ENCODE measurements around the gene GUSB.
"Not testable (repeated sequence)": the region's sequence is repeated elsewhere in the genome, so short reads cannot be mapped to it uniquely, and the experiment has no call there.

GUSB gene

DNA sequence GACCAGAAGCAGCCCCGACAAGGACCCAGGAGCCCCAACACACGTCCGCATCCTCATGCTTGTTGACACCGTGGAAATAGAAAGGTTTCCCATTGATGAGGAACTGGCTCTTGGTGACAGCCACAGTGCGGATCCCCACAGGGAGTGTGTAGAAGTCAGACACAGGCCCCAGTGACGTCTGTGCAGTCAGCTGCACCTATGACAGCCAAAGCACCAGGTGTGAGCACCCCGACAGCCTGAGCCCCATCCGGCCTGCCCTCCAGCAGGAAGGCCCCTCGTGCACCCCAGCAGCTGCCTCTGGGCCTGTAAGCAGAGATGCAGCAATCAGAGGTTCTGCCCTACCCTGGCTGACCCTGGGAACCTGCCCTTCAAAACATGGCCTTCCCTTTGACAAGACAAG lies 7.1 kb downstream of the GUSB start:
- no peak for DNase-seq

DNA sequence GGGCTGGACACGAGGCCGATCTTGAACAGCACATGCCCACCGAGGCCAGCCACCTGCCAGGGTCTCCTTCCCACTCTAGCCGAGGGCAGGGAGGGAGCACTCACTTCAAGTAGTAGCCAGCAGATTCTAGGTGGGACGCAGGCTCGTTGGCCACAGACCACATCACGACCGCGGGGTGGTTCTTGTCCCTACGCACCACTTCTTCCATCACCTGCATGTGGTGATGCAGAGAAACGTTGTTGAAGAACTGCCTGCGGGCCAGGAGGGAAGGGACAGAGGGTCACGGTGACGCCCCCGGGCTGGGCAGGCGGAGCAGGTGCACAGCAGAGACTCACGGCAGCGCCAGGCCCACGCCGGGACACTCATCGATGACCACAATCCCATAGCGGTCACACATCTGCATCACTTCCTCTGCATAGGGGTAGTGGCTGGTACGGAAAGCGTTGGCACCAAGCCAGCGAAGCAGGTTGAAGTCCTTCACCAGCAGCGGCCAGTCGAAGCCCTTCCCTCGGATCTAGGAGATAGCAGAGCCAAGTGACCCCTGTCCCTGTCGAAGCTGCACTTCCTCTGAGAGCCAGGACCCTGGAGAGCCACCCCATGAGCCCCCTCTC lies 7.7 kb downstream of the GUSB start:
- no peak for DNase-seq

DNA sequence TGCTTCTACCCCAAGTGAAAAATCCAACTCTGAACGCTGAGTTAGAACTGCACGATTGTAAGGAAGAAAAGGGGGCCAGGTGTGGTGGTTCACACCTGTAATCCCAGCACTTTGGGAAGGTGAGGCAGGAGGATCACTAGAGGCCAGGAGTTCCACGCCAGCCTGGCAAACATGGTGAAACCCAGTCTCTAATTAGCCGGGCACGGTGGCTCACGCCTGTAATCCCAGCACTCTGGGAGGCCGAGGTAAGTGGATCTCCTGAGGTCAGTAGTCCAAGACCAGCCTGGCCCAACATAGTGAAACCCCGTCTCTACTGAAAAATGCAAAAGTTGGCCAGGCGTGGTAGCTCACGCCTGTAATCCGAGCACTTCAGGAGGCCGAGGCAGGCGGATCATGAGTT lies 9.0 kb downstream of the GUSB start:
- no peak for DNase-seq

DNA sequence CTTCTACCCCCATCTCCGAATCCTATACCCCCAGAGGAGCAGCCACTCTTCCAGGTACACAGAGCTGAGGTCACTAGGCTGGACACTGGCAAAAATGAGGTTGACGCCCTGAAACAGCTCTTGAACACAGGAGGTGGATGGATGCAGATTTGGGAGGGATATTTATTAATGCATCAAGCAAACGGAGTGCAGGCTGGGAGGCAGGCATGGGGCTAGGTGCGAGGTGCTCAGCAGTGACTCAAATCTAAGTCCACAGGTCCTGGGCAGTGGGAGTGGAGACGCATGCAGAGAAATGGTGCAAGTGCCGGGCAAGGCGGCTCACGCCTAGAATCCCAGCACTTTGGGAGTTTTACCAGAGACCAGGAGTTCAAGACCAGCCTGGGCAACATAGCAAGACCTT lies 11.0 kb downstream of the GUSB start:
- DNase-seq: no peak

DNA sequence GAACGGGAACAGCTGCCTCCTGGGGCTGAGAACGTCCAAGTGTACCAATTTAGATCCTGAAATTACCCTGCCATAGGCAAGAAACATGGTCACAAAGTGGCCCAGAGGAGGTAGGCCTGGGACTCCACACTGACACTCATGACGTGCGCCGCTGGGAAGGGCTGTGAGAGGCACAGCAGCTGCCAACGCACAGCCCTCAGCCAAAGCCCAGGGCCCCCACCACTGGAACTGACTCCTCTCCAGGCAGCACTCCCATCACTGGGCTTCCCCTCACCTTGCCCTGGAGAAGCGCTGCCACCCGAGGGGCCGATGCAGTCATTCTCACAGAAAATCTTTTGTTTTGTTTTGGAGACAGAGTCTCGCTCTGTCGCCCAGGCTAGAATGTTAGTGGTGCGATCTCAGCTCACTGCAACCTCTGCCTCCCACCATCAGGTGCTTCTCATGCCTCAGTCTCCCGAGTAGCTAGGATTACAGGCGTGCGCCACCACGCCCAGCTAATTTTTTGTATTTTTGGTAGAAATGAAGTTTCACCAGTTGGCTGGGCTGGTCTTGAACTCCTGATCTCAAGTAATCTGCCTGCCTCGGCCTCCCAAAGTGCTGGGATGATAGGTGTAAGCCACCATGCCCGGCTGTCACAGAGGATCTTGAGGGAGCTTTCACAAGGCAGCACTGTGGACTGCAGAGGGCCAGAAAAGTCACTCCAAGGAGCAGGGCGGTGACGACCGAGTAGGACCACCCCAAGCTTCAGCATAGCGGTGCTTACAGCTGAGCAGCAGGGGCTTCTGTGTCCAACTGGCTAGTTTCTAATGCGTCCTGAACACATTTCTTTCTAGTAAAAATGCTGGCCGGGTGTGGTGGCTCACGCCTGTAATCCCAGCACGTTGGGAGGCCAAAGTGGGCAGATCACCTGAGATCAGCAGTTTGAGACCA lies 13.5 kb downstream of the GUSB start:
- DNase-seq: no peak

DNA sequence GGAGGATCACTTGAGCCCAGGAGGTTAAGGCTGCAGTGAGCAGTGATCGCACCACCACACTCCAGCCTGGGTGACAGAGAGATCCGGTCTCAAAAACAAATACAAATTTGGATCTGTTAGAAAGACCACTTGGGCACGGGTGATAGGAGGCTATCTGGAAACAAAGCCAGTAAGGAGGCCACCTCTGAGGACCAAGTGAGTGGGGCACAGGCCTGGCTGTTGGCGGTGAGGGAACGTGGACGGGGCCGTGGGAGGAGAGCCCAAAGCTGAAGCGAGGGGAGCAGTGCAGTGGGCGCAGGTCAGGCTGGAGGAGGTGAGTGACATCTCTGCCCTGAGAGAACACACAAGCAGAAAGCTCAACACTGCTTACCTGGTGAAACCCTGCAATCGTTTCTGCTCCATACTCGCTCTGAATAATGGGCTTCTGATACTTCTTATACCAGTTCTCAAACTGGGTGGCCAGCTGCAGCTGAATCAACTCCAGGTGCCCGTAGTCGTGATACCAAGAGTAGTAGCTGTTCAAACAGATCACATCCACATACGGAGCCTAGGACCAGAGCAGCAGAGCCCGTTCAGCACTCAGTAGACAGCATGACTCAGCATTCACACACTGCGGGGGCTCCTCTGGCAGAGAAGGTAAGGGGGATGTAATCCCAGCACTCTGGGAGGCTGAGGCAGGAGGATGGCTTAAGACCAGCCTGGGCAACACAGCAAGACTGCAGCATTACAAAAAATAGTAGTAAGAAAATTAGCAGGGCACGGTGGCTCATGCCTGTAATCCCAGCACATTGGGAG lies 14.5 kb downstream of the GUSB start:
- no peak for DNase-seq

DNA sequence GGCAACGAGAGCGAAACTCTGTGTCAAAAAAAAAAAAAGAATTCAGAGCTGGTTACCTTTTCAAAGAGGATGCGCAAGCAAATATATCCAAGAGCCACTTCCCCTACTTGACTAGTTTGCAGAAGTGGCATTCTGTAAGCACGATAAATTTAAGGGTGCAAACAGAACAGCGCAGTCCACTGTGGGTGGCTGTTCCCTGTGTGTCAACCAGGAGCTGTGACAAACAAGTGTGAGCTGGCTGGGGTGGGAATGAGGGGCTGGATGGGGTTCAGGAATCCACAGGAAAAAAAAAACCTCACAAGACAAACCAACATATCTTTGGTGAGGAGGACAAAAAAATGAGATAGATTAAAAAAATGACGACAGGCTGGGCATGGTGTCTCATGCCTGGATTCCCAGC lies 15.9 kb downstream of the GUSB start:
- no peak for DNase-seq

DNA sequence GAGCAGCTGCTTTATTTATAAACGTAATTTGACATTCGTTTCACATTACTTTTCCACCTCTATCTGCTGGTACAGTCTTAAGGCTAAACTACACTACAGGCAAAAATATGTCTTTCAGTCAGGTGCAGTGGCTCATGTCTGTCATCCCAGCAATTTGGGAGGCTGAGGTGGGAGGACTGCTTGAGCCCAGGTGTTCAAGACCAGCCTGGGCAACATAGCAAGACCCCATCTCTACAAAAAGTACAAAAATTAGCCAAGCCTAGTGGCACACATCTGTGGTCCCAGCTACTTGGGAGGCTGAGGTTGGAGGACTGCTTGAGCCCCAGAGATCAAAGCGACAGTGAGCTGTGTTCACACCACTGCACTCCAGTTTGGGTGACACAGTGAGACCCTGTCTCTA lies 17.3 kb downstream of the GUSB start:
- DNase-seq: not testable (repeated sequence)

DNA sequence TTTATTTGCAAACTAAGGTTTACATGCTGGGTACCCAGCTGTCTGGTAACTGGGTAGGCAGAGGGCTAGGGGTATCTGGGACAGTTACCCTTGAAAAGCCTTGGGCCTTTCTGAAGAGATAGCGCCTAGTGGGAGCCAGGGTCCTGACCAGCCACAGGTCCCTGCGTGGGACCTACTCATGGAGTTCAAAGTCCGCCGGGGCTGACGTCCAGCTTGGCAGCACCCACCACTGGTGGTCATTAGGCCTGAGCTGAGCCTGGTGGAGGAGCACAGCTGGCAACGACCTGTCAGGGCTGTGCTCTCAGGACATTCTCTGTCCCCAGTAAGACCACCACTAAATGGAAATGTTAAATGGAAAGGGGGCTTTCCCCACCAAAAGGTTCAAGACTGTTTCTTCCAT lies 20.0 kb downstream of the GUSB start:
- no peak for DNase-seq

DNA sequence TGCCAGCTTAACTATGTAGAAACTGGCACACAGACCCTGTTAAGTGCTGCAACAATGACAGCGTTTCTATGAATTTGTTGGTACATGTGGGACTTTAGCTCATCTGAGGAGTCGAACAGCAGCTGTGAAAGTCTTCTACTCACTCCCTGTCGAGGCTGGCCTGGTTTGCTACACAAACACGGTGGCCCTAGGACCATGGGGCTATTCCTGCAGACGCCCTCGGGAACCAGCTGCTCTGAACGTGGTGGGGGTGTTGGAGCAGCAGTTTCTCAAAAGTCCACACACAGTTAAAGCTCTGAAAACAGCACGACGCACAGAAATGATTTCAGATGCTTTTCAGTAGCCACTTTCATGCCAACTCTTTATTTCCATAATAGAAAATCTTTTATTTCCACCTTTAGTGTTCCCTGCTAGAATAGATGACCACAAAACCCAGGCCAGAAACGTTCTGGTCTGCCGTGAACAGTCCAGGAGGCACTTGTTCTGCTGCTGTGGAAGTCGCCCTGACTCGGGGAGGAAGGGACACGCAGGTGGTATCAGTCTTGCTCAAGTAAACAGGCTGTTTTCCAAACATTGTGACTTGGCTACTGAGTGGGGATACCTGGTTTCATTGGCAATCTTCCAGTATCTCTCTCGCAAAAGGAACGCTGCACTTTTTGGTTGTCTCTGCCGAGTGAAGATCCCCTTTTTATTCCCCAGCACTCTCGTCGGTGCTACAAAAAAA lies 21.5 kb downstream of the GUSB start:
- no peak for DNase-seq

DNA sequence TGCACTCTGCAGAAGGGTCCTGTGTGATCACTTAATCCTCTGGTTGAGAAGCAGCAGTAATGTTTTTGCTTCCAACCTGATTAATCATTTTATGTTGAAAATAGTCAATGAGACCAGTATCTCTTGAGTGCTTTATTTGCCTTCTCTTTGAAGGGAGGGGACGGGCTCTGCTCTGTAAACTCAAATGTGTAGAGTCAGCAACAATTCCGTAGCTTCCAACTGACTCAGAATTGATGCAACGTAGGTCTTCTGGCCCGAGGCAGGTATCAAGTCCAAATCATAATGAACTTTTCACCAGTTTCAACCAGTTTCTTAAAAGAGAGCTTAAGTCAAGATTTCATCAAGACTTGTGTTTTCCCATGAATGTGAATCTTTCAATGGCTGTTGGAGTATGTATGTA lies 26.3 kb downstream of the GUSB start:
- no peak for DNase-seq

DNA sequence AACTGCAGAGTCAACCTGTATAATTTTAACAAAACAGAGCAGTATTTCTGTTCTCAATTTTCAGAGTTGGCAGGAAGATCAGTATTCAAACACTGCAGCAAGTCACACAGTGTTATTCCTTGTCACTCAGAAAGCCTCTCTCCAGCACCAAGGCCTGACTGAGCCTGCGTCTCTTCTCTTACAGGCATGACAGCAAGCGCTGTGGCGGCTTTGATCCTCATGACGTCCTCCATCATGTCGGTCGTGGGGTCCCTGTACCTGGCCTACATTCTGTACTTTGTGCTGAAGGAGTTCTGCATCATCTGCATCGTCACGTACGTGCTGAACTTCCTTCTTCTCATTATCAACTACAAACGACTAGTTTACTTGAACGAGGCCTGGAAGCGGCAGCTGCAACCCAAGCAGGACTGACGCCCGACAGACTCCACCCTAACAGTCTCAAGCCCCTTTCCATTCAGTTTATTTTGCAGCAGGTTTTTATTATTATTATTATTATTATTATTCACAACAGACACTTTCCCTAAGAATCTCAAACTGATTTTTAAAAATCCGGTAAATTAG lies 28.0 kb downstream of the GUSB start:
- DNase-seq: peak; percentile 64

DNA sequence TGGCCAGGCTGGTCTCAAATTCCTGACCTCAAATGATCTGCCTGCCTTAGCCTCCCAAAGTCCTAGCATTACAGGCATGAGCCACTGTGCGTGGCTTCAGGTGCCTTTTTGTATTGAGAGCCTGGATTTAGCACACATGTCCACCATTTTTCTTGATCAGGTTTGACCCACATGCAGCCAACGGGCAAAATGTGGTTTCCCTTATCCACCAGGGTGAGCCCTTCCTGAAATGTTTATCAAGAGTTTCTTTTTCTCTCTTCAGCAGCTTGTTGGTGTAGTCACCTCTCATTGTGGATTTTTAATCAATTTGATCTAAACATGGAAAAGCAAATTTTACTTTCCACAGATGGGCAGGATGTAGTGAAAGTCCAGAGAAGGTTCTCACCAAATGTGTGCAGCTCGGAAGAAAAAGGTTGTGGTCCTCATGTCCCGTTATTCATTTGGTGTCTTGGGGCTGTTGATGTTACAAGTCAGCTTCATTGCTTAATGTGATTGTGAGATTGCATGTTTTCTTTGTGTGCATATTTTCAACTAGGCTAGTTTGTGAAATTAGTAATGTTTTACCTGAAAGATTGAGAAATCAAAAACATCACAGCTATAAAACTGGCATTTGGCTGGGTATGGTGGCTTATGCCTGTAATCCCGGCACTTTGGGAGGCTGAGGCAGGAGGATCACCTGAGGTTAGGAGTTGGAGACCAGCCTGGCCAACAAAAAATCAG lies 28.9 kb downstream of the GUSB start:
- peak; percentile 91 for DNase-seq

DNA sequence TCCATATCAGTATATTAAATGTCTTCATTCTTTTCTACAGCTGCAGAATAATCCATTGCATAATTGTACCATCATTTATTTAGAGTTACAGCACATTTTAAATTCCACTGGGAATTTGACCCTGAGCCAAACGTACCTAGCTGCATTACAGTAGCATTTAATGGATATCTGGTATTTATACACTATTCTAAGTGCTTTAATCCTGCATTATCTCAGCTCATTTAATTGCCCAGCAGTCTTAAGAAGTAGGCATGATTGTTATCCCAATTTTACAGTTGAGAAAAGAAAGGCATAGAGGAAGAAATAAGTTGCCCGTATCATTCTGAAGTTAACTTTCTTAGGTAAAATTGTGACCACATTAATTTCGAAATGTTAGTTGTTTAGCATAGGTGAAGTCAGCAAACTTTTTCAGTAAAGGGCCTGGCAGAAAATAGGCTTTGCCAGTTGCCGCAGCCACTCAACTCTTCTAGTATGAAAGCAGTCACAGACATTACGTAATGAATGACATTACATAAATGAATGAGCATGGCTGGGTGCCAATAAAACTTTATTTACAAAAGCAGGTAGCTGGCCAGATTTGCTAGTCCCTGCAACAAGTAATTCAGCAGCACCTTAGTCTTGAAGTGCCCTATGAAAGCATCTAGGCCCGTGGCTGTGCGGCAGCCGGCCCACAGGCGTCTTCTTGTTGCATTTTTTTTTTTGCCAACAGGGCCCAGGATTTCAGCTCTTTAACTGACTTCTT lies 30.0 kb downstream of the GUSB start:
- DNase-seq: peak; percentile 66

DNA sequence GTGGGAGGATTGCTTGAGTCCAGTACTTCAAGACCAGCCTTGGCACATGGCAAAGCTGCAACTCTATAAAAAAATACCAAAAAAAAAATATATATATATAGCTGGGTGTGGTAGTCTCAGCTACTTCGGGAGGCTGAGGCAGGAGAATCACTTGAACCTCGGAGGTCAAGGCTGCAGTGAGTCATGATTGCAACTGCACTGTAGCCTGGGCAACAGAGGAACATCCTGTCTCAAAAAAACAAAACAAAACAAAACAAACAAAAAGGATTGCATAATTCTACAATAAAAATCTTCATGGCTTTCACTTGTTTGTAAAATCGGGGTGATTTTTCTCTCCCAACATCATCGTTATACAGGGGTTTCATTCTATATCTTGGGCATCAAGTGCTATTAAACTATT lies 35.1 kb downstream of the GUSB start:
- no peak for DNase-seq

DNA sequence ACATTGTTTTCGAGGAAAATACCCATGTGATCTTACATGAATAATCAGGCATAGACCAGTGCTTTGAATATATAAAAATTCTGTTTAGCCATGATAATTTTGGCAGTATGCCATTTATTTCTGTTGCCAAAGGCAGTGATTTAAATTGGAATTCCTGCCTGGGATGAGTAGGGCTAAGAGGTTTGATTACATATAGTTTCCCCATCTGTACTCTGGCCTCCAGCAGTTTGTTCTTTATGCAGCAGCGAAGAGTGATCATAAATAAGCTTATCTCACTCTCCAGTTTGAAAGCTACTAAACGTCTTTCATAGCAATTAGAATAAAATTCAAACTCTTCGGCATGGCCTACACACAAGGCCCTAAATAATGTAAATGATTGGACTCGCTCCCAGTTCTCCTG lies 36.2 kb downstream of the GUSB start:
- DNase-seq: not testable (repeated sequence)

DNA sequence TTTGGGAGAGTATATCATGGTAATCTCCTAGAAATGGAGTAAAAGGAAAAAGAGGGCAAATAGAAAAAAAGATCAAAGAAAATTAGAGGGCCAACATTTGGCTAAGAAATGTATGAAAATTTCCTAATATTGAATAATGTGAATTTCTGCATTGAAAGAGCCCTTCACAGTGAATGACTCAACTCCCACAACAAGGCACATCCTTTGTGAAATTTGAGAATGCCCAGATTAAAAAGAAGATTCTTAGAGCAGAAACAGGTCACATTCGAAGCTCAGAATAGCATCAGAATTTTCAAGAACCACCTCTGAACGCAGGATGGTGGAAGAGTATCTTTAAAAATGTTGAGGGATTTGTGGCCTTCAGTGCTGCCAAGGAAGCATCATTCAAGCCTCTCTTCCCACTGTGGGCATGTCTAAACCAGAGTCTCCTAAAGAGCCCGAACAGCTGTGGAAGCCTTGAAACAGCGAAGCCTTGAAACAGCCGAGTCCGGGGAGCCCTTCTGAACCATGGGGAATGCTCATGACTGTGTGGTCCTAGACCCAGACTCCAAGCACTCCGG lies 43.6 kb downstream of the GUSB start:
- no peak for DNase-seq

DNA sequence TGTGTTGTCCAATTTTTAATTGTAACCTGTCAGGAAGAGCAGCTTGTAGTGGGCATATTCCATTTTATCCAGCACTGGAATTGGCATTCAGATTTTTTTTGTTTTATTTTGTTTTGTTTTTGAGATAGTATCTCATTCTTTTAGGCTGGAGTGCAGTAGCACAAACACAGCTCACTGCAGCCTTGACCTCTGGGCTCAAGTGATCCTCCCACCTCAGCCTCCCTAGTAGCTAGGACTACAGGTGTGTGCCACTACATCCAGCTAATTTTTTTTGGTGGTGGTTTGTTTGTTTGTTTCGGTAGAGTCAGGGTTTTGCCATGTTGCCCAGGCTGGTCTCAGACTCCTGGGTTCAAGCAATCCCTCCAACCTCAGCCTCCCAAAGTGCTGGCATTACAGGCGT lies 44.7 kb downstream of the GUSB start:
- no peak for DNase-seq

DNA sequence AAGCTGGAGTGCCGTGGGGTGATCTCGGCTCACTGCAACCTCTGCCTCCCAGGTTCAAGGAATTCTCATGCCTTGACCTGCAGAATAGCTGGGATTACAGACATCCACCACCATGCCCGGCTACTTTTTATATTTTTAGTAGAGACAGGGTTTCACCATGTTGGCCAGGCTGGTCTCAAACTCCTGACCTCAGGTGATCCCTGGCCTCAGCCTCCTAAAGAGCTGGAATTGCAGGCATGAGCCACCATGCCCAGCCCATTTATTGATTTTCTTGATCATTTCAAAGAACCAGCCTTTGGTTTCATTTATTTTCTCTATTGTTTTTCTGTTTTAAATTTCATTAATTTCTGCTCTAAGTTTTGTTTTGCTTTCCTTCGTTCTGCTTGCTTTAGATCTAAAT lies 50.3 kb downstream of the GUSB start:
- DNase-seq: no peak

DNA sequence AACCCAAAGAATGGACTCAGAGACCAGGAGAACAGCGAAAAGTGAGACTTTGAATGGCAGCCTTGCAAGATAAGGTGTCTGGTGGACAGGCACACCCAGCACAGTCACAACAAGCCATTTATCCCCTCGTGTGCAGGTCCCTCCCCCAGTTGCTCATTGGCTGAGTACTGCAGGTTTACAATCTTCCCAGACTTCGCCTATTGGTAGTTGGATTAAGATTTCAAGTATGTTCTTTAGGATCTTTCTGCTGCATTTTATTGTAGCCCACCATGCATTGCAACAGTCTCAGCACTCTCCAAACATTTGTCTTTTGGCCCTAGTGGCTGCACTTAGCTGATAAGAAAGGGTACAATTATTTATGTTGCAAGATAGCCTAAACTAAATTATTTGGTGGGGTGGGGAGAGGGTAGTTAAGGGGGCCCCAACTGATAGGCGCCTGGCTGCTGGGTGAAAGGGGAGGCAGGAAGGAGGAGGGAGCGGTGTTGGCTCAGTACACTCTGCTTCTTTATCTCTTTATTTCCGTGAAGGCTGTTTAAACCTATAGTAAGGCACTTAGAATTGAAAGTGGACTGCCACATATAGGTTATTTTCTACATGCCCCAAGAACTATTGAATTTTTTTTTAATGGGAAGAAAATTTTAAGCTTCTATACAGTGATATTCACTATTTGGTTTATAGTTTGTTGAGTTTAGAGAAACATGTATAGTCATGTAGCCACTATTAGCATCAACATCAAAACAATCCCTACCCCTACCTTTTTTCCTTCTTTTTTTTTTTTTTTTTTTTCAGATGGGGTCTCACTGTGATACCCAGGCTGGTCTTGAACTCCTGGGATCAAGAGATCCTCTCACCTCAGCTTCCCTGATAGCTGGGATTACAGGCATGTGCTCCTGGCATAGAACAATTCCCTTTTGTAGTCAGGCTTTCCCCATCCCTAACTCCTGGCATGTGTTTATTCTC lies 54.2 kb downstream of the GUSB start:
- DNase-seq: peak; percentile 97

Measured in hematopoietic multipotent progenitor cell treated with erythropoietin and hydrocortisone succinate and interleukin-3 and kit ligand, for 4 days (in vitro differentiated cells).